GM23338 (cell line): ENCODE results near the gene MAP3K7CL. TPM values are rescaled to one million over a fixed set of nuclear protein-coding genes. Genes with fewer than 3 reads are reported as not detected.

Experiments used
- ATAC-seq: fragments of 200-7000 bp; cut with Tn5 transposase; 3 replicates; pipeline ENCODE4 v1.9.1; 2020
- DNase-seq: peaks from one replicate; pipeline ENCODE4 v3.0.0-alpha.2; 2015; ENCODE audit warnings: low spot score
- H2AFZ ChIP-seq: fragments of 200-600 bp; sonication (generic); 2 replicates; pipeline ENCODE4 v1.8.0; 2016; ENCODE audit warnings: antibody characterized with exemption, mild to moderate bottlenecking, moderate library complexity
- H3F3A ChIP-seq: fragments of 200-600 bp; sonication (generic); replicated peaks from 2 replicates; pipeline ENCODE4 v1.8.0; 2017; ENCODE audit warnings: antibody characterized with exemption, mixed run types, low read depth
- H3K27ac ChIP-seq: fragments of 200-600 bp; sonication (generic); 2 replicates; pipeline ENCODE4 v1.6.1; 2016; ENCODE audit warnings: low read depth
- H3K27me3 ChIP-seq: fragments of 200-600 bp; sonication (generic); 2 replicates; pipeline ENCODE4 v1.8.0; 2016; ENCODE audit warnings: mild to moderate bottlenecking, mixed run types, moderate library complexity; ENCODE audit not compliant: insufficient read depth
- H3K36me3 ChIP-seq: fragments of 200-600 bp; sonication (generic); 2 replicates; pipeline ENCODE4 v1.8.0; 2016; ENCODE audit warnings: mild to moderate bottlenecking; ENCODE audit not compliant: insufficient read depth
- H3K4me1 ChIP-seq: fragments of 200-600 bp; sonication (generic); 2 replicates; pipeline ENCODE4 v1.8.0; 2016; ENCODE audit warnings: mild to moderate bottlenecking, moderate library complexity; ENCODE audit not compliant: insufficient read depth
- H3K4me2 ChIP-seq: fragments of 200-600 bp; sonication (generic); 2 replicates; pipeline ENCODE4 v1.7.1; 2017; ENCODE audit warnings: mixed run types
- H3K4me3 ChIP-seq: fragments of 200-600 bp; sonication (generic); 2 replicates; pipeline ENCODE4 v1.6.1; 2016; ENCODE audit warnings: mixed run types
- H3K79me2 ChIP-seq: fragments of 200-600 bp; sonication (generic); replicated peaks from 2 replicates; pipeline ENCODE4 v1.8.0; 2017; ENCODE audit warnings: mild to moderate bottlenecking; ENCODE audit not compliant: insufficient read depth
- H3K9me2 ChIP-seq: fragments of 200-600 bp; sonication (generic); 2 replicates; pipeline ENCODE4 v1.8.0; 2017; ENCODE audit not compliant: insufficient read depth
- H4K20me1 ChIP-seq: fragments of 200-600 bp; sonication (generic); replicated peaks from 2 replicates; pipeline ENCODE4 v1.8.0; 2017; ENCODE audit warnings: mild to moderate bottlenecking; ENCODE audit not compliant: insufficient read depth
- H3K27ac Mint-ChIP-seq: 2 replicates; pipeline ENCODE4 v1.8.0; 2020; ENCODE audit warnings: inconsistent platforms, mild to moderate bottlenecking, moderate library complexity, mixed read lengths
- H3K27me3 Mint-ChIP-seq: 3 replicates; pipeline ENCODE4 v1.8.0; 2022; ENCODE audit warnings: low read depth, mild to moderate bottlenecking, moderate library complexity, mixed read lengths, inconsistent platforms; ENCODE audit not compliant: insufficient read depth, poor library complexity
- H3K36me3 Mint-ChIP-seq: 3 replicates; pipeline ENCODE4 v1.8.0; 2021; ENCODE audit warnings: low read depth, mild to moderate bottlenecking, inconsistent platforms, moderate library complexity, mixed read lengths
- H3K4me1 Mint-ChIP-seq: 3 replicates; pipeline ENCODE4 v1.8.0; 2020; ENCODE audit warnings: mild to moderate bottlenecking, inconsistent platforms, mixed read lengths
- H3K4me3 Mint-ChIP-seq: 3 replicates; pipeline ENCODE4 v1.8.0; 2021; ENCODE audit warnings: moderate library complexity, mild to moderate bottlenecking, inconsistent platforms, mixed read lengths
- H3K9me3 Mint-ChIP-seq: 3 replicates; pipeline ENCODE4 v1.8.0; 2020; ENCODE audit warnings: moderate library complexity, mild to moderate bottlenecking, inconsistent platforms, mixed read lengths
- CTCF ChIP-seq, 2 experiments: fragments of 200-600 bp in 1 of 2; sonication (generic) in 1 of 2; conservative IDR thresholded peaks; 2 replicates each; pipeline versions ENCODE4 v1.5.1 to v1.6.1; 2016 to 2017; ENCODE audit warnings: antibody characterized with exemption in 2 of 2, low read depth in 2 of 2, mild to moderate bottlenecking in 2 of 2, moderate library complexity in 1 of 2
- EZH2 ChIP-seq: fragments of 200-600 bp; sonication (generic); IDR thresholded peaks from one replicate; pipeline ENCODE4 v1.8.0; 2017; ENCODE audit warnings: antibody characterized with exemption, mild to moderate bottlenecking, low read depth; ENCODE audit not compliant: unreplicated experiment
- EZH2phosphoT487 ChIP-seq: fragments of 200-600 bp; sonication (generic); IDR thresholded peaks from one replicate; pipeline ENCODE4 v1.8.1; 2018; ENCODE audit warnings: antibody characterized with exemption; ENCODE audit not compliant: unreplicated experiment
- JUNB ChIP-seq: IDR thresholded peaks from one replicate; pipeline ENCODE4 v1.6.1; 2016; ENCODE audit warnings: antibody characterized with exemption; ENCODE audit not compliant: unreplicated experiment
- NANOG ChIP-seq: IDR thresholded peaks from 2 replicates; pipeline ENCODE4 v1.6.1; 2016; ENCODE audit warnings: antibody characterized with exemption, borderline replicate concordance
- POLR2AphosphoS5 ChIP-seq: IDR thresholded peaks from 2 replicates; pipeline ENCODE4 v1.6.1; 2016; ENCODE audit warnings: antibody characterized with exemption, low read depth
- REST ChIP-seq: IDR thresholded peaks from one replicate; pipeline ENCODE4 v1.6.1; 2018; ENCODE audit warnings: antibody characterized with exemption; ENCODE audit not compliant: unreplicated experiment
- STAT1 ChIP-seq: IDR thresholded peaks from one replicate; pipeline ENCODE4 v1.6.1; 2016; ENCODE audit warnings: antibody characterized with exemption; ENCODE audit not compliant: unreplicated experiment
- ZNF114 ChIP-seq: fragments of 250-450 bp; sonication (Bioruptor Pico); IDR thresholded peaks from 2 replicates; pipeline ENCODE4 v1.5.0; 2020; ENCODE audit warnings: mild to moderate bottlenecking, moderate library complexity
- ZNF331 ChIP-seq: fragments of 250-450 bp; sonication (Bioruptor Pico); IDR thresholded peaks from 2 replicates; pipeline ENCODE4 v1.5.0; 2020; ENCODE audit warnings: low read depth, mild to moderate bottlenecking, moderate library complexity
- ZNF462 ChIP-seq: fragments of 250-450 bp; sonication (Bioruptor Pico); IDR thresholded peaks from 2 replicates; pipeline ENCODE4 v1.5.0; 2020; ENCODE audit warnings: mild to moderate bottlenecking, moderate library complexity
- polyA plus RNA-seq: library from polyadenylated mRNA; unstranded; fragments of >200 nt; fragmentation: Nextera tagmentation; extraction: Ambion mirVana; gene quantifications from 2 replicates; pipeline ENCODE4 v1.2.1, GENCODE V29; 2016
- total RNA-seq: library from RNA; depleted of rRNA; stranded (reverse); fragments of >200 nt; shearing (Covaris generic); gene quantifications from 2 replicates; pipeline ENCODE4 v1.2.3, GENCODE V29; 2014

The MAP3K7CL gene
- total and polyA plus RNA-seq, 2 experiments from 2014 or later = 2.4 to 3.6 TPM

DNA sequence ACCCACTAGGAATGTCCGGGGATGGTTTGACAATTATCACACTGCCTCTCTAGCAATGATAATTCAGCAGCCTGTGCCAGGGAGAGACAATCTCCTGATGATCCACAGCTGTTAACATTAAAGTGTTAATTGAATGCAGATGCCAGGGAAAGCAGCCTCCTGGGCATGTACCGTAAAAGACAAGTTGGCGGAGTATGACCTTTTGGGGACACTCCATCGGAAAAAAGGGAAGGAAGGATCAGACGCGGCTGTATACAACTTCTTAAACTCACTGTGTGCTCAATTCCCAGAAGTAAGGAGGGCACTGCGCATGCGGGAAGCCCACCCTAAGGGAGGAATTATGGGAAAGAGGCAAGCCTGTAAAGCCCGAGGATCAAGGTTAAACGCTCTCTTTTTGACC lies 62.6 kb downstream of the MAP3K7CL start:
- no peaks in the 10 kb centered on the region for H3K79me2 ChIP-seq
- H3K36me3 ChIP-seq = no peaks in the 10 kb centered on the region
- peaks cover 3% of the 10 kb centered on the region; the same call in 1 of the 2 replicates for H3K9me2 ChIP-seq
- Mint-ChIP-seq H3K9me3 (peaks cover 12% of the 10 kb centered on the region; the same call in 2 of the 3 replicates), H3K4me3 (no peak overlapping the region), H3K27me3 (peaks cover 7% of the 10 kb centered on the region), H3K36me3 (0 out of 3 replicates have a peak, but pooled peaks cover 5% of the 10 kb centered on the region), H3K27ac (no peak overlapping the region), H3K4me1 (peaks cover 31% of the 10 kb centered on the region)
- H3K4me3 ChIP-seq = no peak overlapping the region
- DNase-seq (no peak), ATAC-seq (no peak)
- no peak for TF ChIP-seq EZH2phosphoT487
- no peak for TF ChIP-seq ZNF114 (CRISPR knock-in tag)
- H3F3A ChIP-seq = no peaks in the 10 kb centered on the region
- H3K4me1 ChIP-seq = peaks cover 24% of the 10 kb centered on the region
- H3K27me3 ChIP-seq = no peaks in the 10 kb centered on the region; the same call in 1 of the 2 replicates
- no peak overlapping the region for H3K4me2 ChIP-seq
- H4K20me1 ChIP-seq = no peaks in the 10 kb centered on the region
- H3K27ac ChIP-seq = no peak overlapping the region; the same call in 1 of the 2 replicates
- no peak overlapping the region for H2AFZ ChIP-seq

DNA sequence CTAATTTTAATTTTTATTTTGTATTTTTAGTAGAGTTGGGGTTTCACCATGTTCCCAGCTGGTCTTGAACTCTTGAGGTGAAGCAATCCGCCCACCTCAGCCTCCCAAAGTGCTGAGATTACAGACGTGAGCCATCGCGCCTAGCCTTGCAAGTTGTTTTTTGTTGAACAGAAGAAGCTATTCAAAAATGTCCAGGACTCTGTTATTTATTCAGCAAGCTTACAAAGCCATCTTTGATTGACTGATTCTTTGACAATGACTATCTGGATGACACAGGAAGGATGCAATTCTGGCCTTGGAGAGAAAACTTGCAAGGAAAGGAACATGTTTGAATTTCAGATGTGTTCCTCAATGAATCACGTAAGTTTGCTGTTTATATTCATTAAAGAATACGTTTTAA lies 63.5 kb downstream of the MAP3K7CL start:
- Histone ChIP-seq H3K9me2 (peaks cover 6% of the 10 kb centered on the region; the same call in 1 of the 2 replicates), H4K20me1 (no peaks in the 10 kb centered on the region), H2AFZ (no peak overlapping the region), H3K79me2 (no peaks in the 10 kb centered on the region), H3K27me3 (no peaks in the 10 kb centered on the region), H3F3A (no peaks in the 10 kb centered on the region), H3K27ac (no peak overlapping the region), H3K4me1 (peaks cover 24% of the 10 kb centered on the region), H3K4me2 (no peak overlapping the region), H3K4me3 (no peak overlapping the region), H3K36me3 (no peaks in the 10 kb centered on the region)
- no peak overlapping the region for H3K27ac Mint-ChIP-seq
- peaks cover 19% of the 10 kb centered on the region for H3K9me3 Mint-ChIP-seq
- H3K4me1 Mint-ChIP-seq = peaks cover 31% of the 10 kb centered on the region
- H3K4me3 Mint-ChIP-seq = no peak overlapping the region
- H3K36me3 Mint-ChIP-seq = peaks cover 9% of the 10 kb centered on the region
- H3K27me3 Mint-ChIP-seq = peaks cover 7% of the 10 kb centered on the region
- ATAC-seq (no peak), DNase-seq (no peak)
- TF ChIP-seq NANOG (no peak), ZNF114 (CRISPR knock-in tag) (no peak), ZNF331 (CRISPR knock-in tag) (no peak), CTCF (conservative IDR thresholded peaks at IDR 0.05; ENCODE audit: low read depth in 2 of 2) (no peak), JUNB (no peak), EZH2 (no peak), EZH2phosphoT487 (no peak), STAT1 (no peak), POLR2AphosphoS5 (no peak), ZNF462 (no peak), REST (no peak)
